ENCODE measurements around the gene UIMC1. TPM values are rescaled to one million over a fixed set of nuclear protein-coding genes. Genes with fewer than 3 reads are reported as not detected.

Gene UIMC1
- total and polyA plus RNA-seq, 2 of the 13 experiments (the other 11 are each of a cell fraction or from before 2014, with no cell fraction given) = 18.9 to 32.7 TPM

DNA sequence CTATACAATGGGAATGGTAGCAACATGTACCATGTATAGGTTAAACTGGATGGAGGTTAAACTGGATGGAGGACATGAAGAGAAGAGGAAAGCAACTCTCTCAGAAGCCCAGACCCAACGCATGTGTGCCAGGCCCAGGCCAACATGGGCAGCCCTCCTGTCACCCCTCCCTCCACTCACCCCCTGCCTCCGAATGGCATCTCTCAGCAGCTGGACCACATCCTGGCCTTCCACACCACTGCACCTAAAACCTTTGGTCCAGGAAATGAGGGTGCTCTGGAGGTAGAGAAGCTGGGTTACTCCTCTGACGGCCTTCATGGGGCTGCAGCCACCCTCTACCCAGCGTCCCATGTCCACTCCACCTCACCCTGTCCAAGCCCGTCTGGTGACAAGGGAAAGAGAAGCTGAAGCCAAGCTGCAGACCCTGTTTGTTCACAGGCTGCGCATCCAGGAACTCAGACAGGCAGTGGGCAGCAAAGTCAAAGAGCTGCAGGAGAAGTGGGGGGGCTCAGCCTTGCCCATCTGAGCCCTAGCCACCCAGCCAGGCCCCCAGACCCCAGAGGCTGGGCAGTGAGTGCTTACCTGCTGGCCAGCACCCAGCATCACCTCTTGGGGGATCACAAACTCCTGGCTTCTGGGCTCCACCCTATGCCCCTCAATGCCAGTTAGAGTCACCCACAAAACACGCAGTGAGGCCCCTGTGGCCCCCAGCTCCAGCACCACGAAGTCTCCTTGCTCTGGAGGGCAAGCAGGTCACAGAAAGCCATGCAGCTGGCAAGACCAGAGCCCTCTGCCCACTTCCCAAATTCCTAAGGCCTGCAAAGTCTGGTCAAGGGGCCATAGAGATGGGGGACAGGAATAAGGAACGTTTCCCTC, 115.9 kb downstream of the UIMC1 start:
- no peaks in the 10 kb centered on the region for H4K20me1 ChIP-seq (ENCODE audit: insufficient read depth, low read length)
- H3K27me3 ChIP-seq (ENCODE audit: control insufficient read depth in 1 of 2, insufficient read depth in 2 of 2, low read length in 2 of 2) = peaks cover 0 to 31% of the 10 kb centered on the region in 2 experiments; a peak in 4 of 5 replicates
- H3K27ac ChIP-seq (ENCODE audit: extremely low read length, insufficient read depth, low read length) = no peak overlapping the region
- H3K4me3 ChIP-seq (replicated peaks in 1 of 3; ENCODE audit: insufficient read depth in 1 of 3, low read depth in 2 of 3, low read length in 3 of 3) = no peak overlapping the region
- no peaks in the 10 kb centered on the region for H3K36me3 ChIP-seq (replicated peaks in 1 of 2; ENCODE audit: control insufficient read depth in 1 of 2, insufficient read depth in 2 of 2, low read length in 2 of 2)
- no peak for FAIRE-seq
- ChIA-PET CTCF (ENCODE audit: low intra/inter-chr PET ratio, low total read pairs) (no interaction called here), POLR2A (no interaction called here)
- no peaks in the 10 kb centered on the region for H3K9me3 ChIP-seq (ENCODE audit: low read length)
- H3K4me2 ChIP-seq (ENCODE audit: low read depth, low read length) = no peak overlapping the region
- no peak for ATAC-seq
- H3K4me1 ChIP-seq (ENCODE audit: insufficient read depth, low read length) = no peaks in the 10 kb centered on the region
- TF ChIP-seq PRDM10 (CRISPR knock-in tag; IDR thresholded peaks at IDR 0.05; ENCODE audit: low read depth) = no peak
- no peak for TF ChIP-seq STAG1 (CRISPR knock-in tag; IDR thresholded peaks at IDR 0.05)
- TF ChIP-seq, protein P1, sequence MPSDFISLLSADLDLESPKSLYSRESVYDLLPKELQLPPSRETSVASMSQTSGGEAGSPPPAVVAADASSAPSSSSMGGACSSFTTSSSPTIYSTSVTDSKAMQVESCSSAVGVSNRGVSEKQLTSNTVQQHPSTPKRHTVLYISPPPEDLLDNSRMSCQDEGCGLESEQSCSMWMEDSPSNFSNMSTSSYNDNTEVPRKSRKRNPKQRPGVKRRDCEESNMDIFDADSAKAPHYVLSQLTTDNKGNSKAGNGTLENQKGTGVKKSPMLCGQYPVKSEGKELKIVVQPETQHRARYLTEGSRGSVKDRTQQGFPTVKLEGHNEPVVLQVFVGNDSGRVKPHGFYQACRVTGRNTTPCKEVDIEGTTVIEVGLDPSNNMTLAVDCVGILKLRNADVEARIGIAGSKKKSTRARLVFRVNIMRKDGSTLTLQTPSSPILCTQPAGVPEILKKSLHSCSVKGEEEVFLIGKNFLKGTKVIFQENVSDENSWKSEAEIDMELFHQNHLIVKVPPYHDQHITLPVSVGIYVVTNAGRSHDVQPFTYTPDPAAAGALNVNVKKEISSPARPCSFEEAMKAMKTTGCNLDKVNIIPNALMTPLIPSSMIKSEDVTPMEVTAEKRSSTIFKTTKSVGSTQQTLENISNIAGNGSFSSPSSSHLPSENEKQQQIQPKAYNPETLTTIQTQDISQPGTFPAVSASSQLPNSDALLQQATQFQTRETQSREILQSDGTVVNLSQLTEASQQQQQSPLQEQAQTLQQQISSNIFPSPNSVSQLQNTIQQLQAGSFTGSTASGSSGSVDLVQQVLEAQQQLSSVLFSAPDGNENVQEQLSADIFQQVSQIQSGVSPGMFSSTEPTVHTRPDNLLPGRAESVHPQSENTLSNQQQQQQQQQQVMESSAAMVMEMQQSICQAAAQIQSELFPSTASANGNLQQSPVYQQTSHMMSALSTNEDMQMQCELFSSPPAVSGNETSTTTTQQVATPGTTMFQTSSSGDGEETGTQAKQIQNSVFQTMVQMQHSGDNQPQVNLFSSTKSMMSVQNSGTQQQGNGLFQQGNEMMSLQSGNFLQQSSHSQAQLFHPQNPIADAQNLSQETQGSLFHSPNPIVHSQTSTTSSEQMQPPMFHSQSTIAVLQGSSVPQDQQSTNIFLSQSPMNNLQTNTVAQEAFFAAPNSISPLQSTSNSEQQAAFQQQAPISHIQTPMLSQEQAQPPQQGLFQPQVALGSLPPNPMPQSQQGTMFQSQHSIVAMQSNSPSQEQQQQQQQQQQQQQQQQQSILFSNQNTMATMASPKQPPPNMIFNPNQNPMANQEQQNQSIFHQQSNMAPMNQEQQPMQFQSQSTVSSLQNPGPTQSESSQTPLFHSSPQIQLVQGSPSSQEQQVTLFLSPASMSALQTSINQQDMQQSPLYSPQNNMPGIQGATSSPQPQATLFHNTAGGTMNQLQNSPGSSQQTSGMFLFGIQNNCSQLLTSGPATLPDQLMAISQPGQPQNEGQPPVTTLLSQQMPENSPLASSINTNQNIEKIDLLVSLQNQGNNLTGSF (CRISPR knock-in tag; IDR thresholded peaks at IDR 0.05) = no peak
- no peak for TF ChIP-seq FOXP1 (IDR thresholded peaks at IDR 0.05)
- no peak for TF ChIP-seq FOXP1 (CRISPR knock-in tag; IDR thresholded peaks at IDR 0.05)
- no peak for TF ChIP-seq ZFP36 (IDR thresholded peaks at IDR 0.05; ENCODE audit: borderline replicate concordance, low read depth, low read length, partially characterized antibody)
- TF ChIP-seq KMT2A (CRISPR knock-in tag; IDR thresholded peaks at IDR 0.05) = no peak
- WGBS (ENCODE audit: low lambda C conversion rate) = 17% methylated on average over 6 of the region's 9 CpGs
- no peak for DNase-seq (ENCODE audit: low spot score)
- no peak overlapping the region for H2AFZ ChIP-seq (ENCODE audit: low read length)
- no TSS peak for BruUV-seq (replicated peaks)
- in situ Hi-C loops (cut with HindIII; ENCODE audit: extremely low pct_ligation_motif_present, low pct_unique_long_range_greater_than_20kb) (no loop called here), intact Hi-C loops (cut with micrococcal nuclease; ENCODE audit: unreplicated experiment) (no loop called here)
- H3K79me2 ChIP-seq (ENCODE audit: insufficient read depth, low read length) = no peaks in the 10 kb centered on the region
- no peak overlapping the region for H3K9ac ChIP-seq (ENCODE audit: insufficient read depth, low read depth, low read length)
